ENCODE data around the gene PMM1. TPM values are rescaled to one million over a fixed set of nuclear protein-coding genes. Genes with fewer than 3 reads are reported as not detected.

The PMM1 gene
- total RNA-seq, 2 experiments from 2014 or later: 17.0 to 40.5 TPM

DNA sequence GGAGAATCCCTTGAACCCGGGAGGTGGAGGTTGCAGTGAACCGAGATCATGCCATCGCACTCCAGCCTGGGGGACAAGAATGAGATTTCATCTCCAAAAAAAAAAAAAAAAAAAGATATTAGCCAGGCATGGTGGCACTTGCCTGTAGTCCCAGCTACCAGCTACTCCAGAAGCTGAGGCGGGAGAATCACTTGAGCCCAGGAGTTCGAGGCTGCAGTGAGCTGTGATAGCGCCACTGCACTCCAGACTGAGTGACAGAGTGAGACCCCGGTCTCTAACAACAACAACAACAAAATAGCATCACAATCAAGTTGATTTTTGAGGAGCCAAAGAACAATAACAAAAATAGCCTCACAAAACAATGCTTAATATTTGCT is 2.3 kb downstream of the PMM1 start:
- POLR2A ChIA-PET: interaction anchor here (0.7 kb wide), 1 partner anchor 23 kb away, joined by 4 read pairs; no protein-coding TSS in a partner anchor
- intact Hi-C loops (cut with micrococcal nuclease; ENCODE audit: unreplicated experiment): no loop called here
- H3K36me3 ChIP-seq (ENCODE audit: insufficient read depth, low read length): no peaks in the 10 kb centered on the region
- H3K4me3 ChIP-seq (ENCODE audit: low read depth, low read length, poor library complexity, severe bottlenecking): no peak overlapping the region
- no peaks in the 10 kb centered on the region for H3K9me3 ChIP-seq (ENCODE audit: low read length)
- peaks cover 19% of the 10 kb centered on the region for H3K4me1 ChIP-seq (ENCODE audit: insufficient read depth, low read length, poor library complexity, severe bottlenecking)
- H4K20me1 ChIP-seq (ENCODE audit: insufficient read depth, low read length): no peaks in the 10 kb centered on the region
- no peak for DNase-seq (ENCODE audit: low spot score)
- H3K4me2 ChIP-seq (ENCODE audit: low read length): no peak overlapping the region
- no TSS peak for BruUV-seq (replicated peaks)
- CTCF ChIA-PET (ENCODE audit: unreplicated experiment): no interaction called here
- no peak overlapping the region for H3K27ac ChIP-seq (ENCODE audit: low read depth, low read length, poor library complexity, severe bottlenecking)
- H2AFZ ChIP-seq (ENCODE audit: low read length): no peak overlapping the region
- TF ChIP-seq, protein P1, sequence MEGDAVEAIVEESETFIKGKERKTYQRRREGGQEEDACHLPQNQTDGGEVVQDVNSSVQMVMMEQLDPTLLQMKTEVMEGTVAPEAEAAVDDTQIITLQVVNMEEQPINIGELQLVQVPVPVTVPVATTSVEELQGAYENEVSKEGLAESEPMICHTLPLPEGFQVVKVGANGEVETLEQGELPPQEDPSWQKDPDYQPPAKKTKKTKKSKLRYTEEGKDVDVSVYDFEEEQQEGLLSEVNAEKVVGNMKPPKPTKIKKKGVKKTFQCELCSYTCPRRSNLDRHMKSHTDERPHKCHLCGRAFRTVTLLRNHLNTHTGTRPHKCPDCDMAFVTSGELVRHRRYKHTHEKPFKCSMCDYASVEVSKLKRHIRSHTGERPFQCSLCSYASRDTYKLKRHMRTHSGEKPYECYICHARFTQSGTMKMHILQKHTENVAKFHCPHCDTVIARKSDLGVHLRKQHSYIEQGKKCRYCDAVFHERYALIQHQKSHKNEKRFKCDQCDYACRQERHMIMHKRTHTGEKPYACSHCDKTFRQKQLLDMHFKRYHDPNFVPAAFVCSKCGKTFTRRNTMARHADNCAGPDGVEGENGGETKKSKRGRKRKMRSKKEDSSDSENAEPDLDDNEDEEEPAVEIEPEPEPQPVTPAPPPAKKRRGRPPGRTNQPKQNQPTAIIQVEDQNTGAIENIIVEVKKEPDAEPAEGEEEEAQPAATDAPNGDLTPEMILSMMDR (conservative IDR thresholded peaks at IDR 0.05; ENCODE audit: low read length): no peak
- TF ChIP-seq EZH2phosphoT487 (IDR thresholded peaks at IDR 0.05; ENCODE audit: borderline replicate concordance, low read depth, low read length): no peak
- H3K9me2 ChIP-seq (ENCODE audit: insufficient read depth, low read length): no peaks in the 10 kb centered on the region
- peaks cover 7% of the 10 kb centered on the region; the same call in 1 of the 2 replicates for H3K79me2 ChIP-seq (ENCODE audit: insufficient read depth, low read depth, low read length)

DNA sequence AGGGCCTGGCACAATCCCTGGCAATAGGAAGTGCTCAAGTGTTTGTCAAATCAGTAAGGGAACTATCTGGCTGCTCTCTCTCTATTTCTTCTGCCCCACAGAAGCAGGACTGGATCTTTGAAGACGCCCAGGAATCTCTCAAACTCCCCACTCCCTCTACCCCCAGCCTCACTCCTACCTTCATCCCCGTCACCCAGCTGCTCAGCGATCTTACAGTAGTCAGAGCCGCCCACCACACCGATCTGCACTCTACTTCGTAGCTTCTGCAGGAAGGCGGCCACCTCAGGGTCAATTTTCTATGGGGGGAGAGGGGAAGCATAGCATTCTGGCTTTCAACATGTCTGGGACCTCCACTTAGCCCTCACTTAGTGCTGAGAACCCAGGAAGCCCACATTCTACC is 3.7 kb downstream of the PMM1 start:
- no peaks in the 10 kb centered on the region for H3K9me2 ChIP-seq (ENCODE audit: insufficient read depth, low read length)
- no peak for DNase-seq (ENCODE audit: low spot score)
- CTCF ChIA-PET (ENCODE audit: unreplicated experiment): no interaction called here
- POLR2A ChIA-PET: interaction anchor here (0.7 kb wide), 1 partner anchor 41 kb away, joined by 3 read pairs; no protein-coding TSS in a partner anchor
- peaks cover 7% of the 10 kb centered on the region; the same call in 1 of the 2 replicates for H3K79me2 ChIP-seq (ENCODE audit: insufficient read depth, low read depth, low read length)
- no peaks in the 10 kb centered on the region for H4K20me1 ChIP-seq (ENCODE audit: insufficient read depth, low read length)
- H3K36me3 ChIP-seq (ENCODE audit: insufficient read depth, low read length): no peaks in the 10 kb centered on the region
- no peaks in the 10 kb centered on the region for H3K9me3 ChIP-seq (ENCODE audit: low read length)
- H3K4me3 ChIP-seq (ENCODE audit: low read depth, low read length, poor library complexity, severe bottlenecking): no peak overlapping the region
- no TSS peak for BruUV-seq (replicated peaks)
- peaks cover 19% of the 10 kb centered on the region for H3K4me1 ChIP-seq (ENCODE audit: insufficient read depth, low read length, poor library complexity, severe bottlenecking)
- TF ChIP-seq, protein P1 (conservative IDR thresholded peaks at IDR 0.05; ENCODE audit: low read length): no peak
- TF ChIP-seq EZH2phosphoT487 (IDR thresholded peaks at IDR 0.05; ENCODE audit: borderline replicate concordance, low read depth, low read length): no peak
- intact Hi-C loops (cut with micrococcal nuclease; ENCODE audit: unreplicated experiment): no loop called here
- H3K27ac ChIP-seq (ENCODE audit: low read depth, low read length, poor library complexity, severe bottlenecking): no peak overlapping the region
- no peak overlapping the region for H3K4me2 ChIP-seq (ENCODE audit: low read length)
- no peak overlapping the region for H2AFZ ChIP-seq (ENCODE audit: low read length)

DNA sequence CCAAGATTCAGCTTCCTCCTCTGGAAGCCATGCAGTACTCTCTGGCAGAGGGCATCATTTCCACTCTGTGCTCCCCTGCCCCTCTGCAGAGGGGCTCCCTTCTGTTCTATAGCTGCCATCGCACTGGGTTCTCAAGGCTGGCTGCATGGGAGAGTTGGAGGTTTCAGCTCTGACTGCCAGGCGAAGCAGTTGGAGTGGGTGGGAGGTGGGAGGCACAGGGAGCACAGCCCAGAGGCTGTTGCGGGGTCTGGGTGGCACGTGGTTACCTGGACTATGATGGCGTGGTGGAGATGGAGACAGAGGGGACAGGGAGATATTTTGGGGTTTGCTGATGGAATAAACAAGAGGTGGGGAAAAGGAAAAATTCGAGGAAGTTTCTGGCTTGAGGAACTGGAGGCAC is 4.8 kb downstream of the PMM1 start:
- intact Hi-C loops (cut with micrococcal nuclease; ENCODE audit: unreplicated experiment): no loop called here
- no peaks in the 10 kb centered on the region for H3K9me3 ChIP-seq (ENCODE audit: low read length)
- no peak overlapping the region for H3K4me3 ChIP-seq (ENCODE audit: low read depth, low read length, poor library complexity, severe bottlenecking)
- no TSS peak for BruUV-seq (replicated peaks)
- no peak overlapping the region for H3K4me2 ChIP-seq (ENCODE audit: low read length)
- H3K79me2 ChIP-seq (ENCODE audit: insufficient read depth, low read depth, low read length): peaks cover 7% of the 10 kb centered on the region; the same call in 1 of the 2 replicates
- no peak overlapping the region for H3K27ac ChIP-seq (ENCODE audit: low read depth, low read length, poor library complexity, severe bottlenecking)
- H3K9me2 ChIP-seq (ENCODE audit: insufficient read depth, low read length): no peaks in the 10 kb centered on the region
- no peaks in the 10 kb centered on the region for H4K20me1 ChIP-seq (ENCODE audit: insufficient read depth, low read length)
- TF ChIP-seq, protein P1 (conservative IDR thresholded peaks at IDR 0.05; ENCODE audit: low read length): no peak
- TF ChIP-seq EZH2phosphoT487 (IDR thresholded peaks at IDR 0.05; ENCODE audit: borderline replicate concordance, low read depth, low read length): no peak
- ChIA-PET CTCF (ENCODE audit: unreplicated experiment) (no interaction called here), POLR2A (no interaction called here)
- H2AFZ ChIP-seq (ENCODE audit: low read length): no peak overlapping the region
- DNase-seq (ENCODE audit: low spot score): no peak
- no peaks in the 10 kb centered on the region for H3K36me3 ChIP-seq (ENCODE audit: insufficient read depth, low read length)
- H3K4me1 ChIP-seq (ENCODE audit: insufficient read depth, low read length, poor library complexity, severe bottlenecking): peaks cover 12% of the 10 kb centered on the region

All from OCI-LY7 (cell line).